HG02852 (cell line): Measurements from ENCODE around the gene SERINC5.
"Not testable (repeated sequence)": the region's sequence is repeated elsewhere in the genome, so short reads cannot be mapped to it uniquely, and the experiment has no call there.

Experiments used
- ATAC-seq: cut with Tn5 transposase; IDR thresholded peaks from one replicate; pipeline ENCODE4 v1.9.1; 2021; ENCODE audit warnings: mild to moderate bottlenecking, moderate library complexity; ENCODE audit not compliant: unreplicated experiment

Gene SERINC5

DNA sequence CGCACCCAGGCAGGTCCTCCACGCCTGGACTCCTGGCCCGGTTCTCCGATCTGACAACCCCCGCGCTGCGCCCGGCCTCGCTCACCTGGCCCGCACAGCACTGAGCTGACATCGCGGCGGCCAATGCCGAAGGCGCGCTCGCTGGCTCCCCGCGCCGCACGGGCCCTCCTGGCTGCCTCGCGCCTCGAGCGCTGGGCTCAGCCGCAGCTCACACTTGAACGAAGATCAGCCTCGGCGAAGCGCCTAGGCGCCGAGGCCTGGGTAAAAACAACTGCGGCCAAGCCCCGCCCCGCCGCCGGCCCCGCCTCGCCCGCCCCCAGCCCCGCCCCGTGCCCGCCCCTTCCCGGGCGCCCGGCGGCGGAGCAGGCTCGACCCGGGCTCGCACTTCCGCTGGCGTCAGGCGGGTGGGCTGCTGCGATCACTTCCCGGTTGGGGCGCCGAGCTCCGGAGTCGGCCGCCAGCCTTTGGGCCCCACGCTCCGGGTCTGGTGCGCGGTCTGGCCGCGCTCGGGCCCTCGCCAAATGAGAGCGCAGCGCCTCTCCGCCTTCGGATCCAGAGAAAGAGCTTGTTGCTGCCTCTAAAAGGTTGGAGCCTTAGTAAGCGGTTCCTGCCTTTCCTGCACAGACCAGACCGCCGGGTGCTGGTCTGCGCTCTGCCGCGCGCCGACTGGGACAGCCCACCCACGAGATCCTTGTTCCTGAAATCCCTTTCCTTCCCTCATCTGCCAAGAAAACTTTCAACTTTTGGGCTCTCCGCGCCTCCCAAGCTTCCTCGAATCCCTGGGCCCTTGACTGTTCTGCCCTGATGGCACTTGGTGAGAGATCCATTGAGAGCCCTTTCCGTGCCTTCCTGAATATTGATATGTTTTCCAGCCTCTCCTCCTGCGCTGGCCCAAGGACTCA is at the start of gene SERINC5:
Gene SERINC5, minus strand, starts transcription at position 238 of the 902 bp plus-strand sequence. Its CDS starts 126 bp downstream, at position 112.
- ATAC-seq, result peak; percentile 84

- ATAC-seq, result no peak
Observed at GRCh38 chr5:80302636-80303035, 46.8 kb upstream of the SERINC5 start.

DNA sequence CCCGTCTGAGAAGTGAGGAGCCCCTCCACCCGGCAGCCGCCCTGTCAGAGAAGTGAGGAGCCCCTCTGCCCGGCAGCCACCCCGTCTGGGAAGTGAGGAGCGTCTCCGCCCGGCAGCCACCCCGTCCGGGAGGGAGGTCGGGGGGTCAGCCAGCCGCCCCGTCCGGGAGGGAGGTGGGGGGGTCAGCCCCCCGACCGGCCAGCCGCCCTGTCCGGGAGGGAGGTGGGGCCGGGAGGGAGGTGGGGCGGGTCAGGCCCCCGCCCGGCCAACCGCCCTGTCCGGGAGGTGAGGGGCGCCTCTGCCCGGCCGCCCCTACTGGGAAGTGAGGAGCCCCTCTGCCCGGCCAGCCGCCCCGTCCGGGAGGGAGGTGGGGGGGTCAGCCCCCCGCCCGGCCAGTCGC is 45.5 kb upstream of the SERINC5 start:
- ATAC-seq, result not testable (repeated sequence)

DNA sequence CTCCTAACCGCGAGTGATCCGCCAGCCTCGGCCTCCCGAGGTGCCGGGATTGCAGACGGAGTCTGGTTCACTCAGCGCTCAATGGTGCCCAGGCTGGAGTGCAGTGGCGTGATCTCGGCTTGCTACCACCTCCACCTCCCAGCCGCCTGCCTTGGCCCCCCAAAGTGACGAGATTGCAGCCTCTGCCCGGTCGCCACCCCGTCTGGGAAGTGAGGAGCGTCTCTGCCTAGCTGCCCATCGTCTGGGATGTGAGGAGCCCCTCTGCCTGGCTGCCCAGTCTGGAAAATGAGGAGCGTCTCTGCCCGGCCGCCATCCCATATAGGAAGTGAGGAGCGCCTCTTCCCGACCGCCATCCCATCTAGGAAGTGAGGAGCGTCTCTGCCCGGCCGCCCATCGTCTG is 44.9 kb upstream of the SERINC5 start:
- not testable (repeated sequence) for ATAC-seq

DNA sequence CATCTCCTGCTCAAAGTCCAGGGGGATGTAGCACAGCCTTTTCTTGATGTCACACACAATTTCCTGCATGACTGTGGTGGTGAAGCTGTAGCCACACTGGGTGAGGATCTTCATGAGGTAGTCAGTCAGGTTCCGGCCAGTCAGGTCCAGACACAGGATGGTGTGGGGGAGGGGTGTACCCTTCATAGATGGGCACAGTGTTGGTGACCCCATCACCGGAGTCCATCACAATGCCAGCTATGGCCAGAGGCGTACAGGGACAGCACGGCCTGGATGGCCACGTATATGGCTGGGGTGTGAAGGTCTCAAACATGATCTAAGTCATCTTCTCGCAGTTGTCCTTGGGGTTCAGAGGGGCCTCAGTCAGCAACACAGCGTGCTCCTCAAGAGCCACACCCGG is 44.3 kb upstream of the SERINC5 start:
- ATAC-seq, result no peak

GRCh38 chr5:80299601-80300000 is 43.8 kb upstream of the SERINC5 start:
- no peak for ATAC-seq

GRCh38 chr5:80296121-80296520 is 40.3 kb upstream of the SERINC5 start:
- no peak for ATAC-seq

GRCh38 chr5:80291761-80292160 is 35.9 kb upstream of the SERINC5 start:
- no peak for ATAC-seq

- ATAC-seq, result no peak
Observed at GRCh38 chr5:80289320-80289719, 33.5 kb upstream of the SERINC5 start.

- no peak for ATAC-seq
Observed at GRCh38 chr5:80288177-80288576, 32.3 kb upstream of the SERINC5 start.

DNA sequence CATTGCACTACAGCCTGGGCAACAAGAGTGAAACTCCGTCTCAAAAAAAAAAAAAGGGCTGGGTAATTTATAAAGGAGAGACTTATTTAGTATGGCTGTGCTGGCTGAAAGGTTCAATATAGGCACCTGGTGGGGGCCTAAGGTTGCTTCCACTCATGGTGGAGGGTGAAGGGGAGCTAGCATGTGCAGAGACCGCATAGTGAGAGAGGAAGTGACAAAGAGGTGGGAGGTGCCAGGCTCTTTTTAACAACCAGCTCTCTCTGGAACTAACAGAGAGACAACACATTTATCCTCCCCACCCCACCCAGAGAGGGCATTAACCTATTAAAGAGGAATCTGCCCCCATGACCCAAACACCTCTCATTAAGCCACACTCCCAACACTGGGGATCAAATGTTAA is 28.9 kb upstream of the SERINC5 start:
- no peak for ATAC-seq

GRCh38 chr5:80283360-80283759 is 27.5 kb upstream of the SERINC5 start:
- ATAC-seq, result no peak

DNA sequence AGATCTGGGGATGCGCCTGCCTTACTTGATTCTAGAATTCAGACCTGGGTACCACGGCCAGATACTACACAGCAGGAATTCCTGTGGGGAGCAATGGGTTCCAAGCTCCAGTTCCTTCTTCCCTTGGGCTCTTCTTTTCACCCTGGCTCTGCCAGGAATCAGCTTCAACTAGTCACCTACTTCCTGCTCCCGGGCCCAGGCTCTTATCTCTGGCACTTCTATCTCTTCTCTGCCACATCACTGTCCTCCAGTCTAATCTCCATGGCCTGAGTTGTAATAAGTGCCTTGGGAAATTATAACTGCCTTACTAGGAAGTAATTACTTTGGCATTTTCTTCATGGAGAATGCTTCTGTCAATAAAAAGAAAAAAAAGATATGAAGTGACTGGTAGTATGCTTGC is 26.2 kb upstream of the SERINC5 start:
- ATAC-seq, result no peak

DNA sequence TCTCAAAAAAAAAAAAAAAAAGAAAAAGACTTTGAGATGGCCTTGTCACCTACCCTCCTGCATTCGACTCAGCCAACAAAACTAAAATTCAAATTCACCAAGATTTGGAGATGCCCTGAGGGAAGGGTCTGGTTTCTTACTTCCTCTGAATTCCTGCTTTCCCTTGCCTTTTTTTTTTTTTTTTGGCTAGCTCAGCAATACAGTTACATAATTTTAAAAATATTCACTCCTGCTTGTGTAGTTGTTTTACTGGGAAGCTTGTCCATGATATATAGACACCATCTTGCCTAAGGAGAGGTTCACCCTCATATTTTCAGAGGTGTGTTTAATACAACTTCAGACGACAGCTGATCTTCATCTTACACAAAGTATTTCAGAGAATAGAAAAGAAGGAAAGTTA is 21.3 kb upstream of the SERINC5 start:
- no peak for ATAC-seq

- no peak for ATAC-seq
Observed at GRCh38 chr5:80276186-80276585, 20.3 kb upstream of the SERINC5 start.

- no peak for ATAC-seq
Observed at GRCh38 chr5:80275347-80275746, 19.5 kb upstream of the SERINC5 start.

- not testable (repeated sequence) for ATAC-seq
Observed at GRCh38 chr5:80270543-80270942, 14.7 kb upstream of the SERINC5 start.

- ATAC-seq, result no peak
Observed at GRCh38 chr5:80269991-80270438, 14.2 kb upstream of the SERINC5 start.

DNA sequence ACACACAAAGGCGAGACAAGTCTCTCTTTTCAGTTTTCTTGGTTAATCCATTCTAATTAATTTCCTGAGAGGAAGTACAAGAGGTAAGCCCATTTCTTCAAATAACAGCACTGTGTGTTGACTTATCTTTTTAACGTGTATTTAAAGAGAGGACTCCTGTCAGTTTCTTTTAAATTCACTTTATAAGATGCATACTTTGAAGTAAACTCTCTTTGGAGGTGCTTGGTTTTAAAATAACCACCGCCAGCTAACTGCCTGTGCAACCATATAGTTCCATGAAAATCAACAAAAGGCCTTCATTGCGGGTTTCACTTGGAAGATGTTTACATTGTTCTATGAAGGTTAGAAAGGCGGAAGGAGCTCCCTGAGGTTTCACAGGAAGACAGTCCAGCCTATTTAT is 13.1 kb upstream of the SERINC5 start:
- ATAC-seq, result no peak

DNA sequence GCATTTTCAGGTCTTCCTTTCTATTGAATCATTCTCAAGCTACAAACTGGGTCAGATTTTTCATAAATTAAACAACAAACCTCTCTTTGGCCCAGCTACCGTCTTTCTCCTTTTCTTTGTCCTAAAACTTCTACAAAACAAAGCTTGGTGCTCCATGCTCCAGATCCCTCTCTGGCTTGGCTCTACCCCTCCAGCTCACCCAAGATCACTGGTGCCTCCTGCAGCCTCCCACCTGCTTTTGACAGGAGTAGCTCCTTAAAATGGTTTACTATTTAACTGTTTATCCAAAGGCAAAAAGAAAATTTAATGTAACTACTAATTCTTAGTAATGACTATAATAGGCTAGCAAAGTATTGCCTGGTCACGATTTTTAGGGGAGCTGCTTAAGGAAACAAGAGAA is 10.7 kb upstream of the SERINC5 start:
- no peak for ATAC-seq

- no peak for ATAC-seq
Observed at GRCh38 chr5:80260461-80260860, 4.6 kb upstream of the SERINC5 start.

- ATAC-seq, result no peak
Observed at GRCh38 chr5:80259511-80260203, 3.8 kb upstream of the SERINC5 start.
